CD4-positive, alpha-beta T cell treated with Interleukin-4 for 1 hour (primary cell): ENCODE results near the gene SERHL2.
A peak's percentile ranks its signal among the peaks of the same experiment; 100 is the strongest.
"Not testable (repeated sequence)": the region's sequence is repeated elsewhere in the genome, so short reads cannot be mapped to it uniquely, and the experiment has no call there.

Experiments used
- DNase-seq, 2 donors: peaks; one replicate each; pipeline ENCODE4 v3.0.0-alpha.2; 2020 to 2022

The SERHL2 gene, protein sequence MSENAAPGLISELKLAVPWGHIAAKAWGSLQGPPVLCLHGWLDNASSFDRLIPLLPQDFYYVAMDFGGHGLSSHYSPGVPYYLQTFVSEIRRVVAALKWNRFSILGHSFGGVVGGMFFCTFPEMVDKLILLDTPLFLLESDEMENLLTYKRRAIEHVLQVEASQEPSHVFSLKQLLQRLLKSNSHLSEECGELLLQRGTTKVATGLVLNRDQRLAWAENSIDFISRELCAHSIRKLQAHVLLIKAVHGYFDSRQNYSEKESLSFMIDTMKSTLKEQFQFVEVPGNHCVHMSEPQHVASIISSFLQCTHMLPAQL

GRCh38 chr22:42553475-42554361, at the start of gene SERHL2:
SERHL2 (plus strand) TSS chr22:42553956; CDS start chr22:42554021, 65 bp downstream.
- peak; percentile 88 to 93 for DNase-seq

DNA sequence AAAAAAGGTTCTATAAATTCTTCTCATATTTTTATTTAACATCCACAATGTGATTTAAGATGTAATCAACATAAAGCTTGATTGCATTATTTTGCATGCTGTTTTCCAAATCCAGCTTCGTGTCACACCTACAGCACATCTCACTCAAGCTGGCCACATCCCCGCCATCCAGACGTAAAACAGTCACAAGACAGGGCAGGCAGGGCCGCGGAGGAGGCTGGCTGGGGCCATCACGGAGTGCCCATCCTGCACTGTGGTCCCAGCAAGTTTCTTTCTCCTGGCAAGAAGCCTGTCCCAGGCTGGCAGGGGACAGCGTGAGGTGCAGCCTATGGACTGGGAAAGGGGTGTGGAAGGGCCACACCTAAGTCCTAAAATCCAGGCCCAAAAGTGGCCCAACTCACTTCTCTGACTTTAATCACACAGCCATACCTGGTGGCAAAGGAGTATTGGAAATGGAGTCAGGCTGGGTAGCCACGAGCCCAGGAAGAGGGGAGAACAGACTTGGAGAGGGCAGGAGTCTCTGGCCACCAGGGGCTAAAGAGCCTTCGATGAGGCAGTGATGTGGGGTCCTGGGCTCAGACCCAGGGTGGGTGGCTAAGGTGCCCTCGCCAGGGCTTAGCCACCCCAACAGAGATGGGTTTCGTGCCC, 45.3 kb upstream of the SERHL2 start:
- DNase-seq, result not testable (repeated sequence)

- not testable (repeated sequence) for DNase-seq
These were observed 44.8 kb upstream of the SERHL2 start for GRCh38 chr22:42508975-42509364.

GRCh38 chr22:42509548-42509947, 44.2 kb upstream of the SERHL2 start:
- no peak for DNase-seq

DNA sequence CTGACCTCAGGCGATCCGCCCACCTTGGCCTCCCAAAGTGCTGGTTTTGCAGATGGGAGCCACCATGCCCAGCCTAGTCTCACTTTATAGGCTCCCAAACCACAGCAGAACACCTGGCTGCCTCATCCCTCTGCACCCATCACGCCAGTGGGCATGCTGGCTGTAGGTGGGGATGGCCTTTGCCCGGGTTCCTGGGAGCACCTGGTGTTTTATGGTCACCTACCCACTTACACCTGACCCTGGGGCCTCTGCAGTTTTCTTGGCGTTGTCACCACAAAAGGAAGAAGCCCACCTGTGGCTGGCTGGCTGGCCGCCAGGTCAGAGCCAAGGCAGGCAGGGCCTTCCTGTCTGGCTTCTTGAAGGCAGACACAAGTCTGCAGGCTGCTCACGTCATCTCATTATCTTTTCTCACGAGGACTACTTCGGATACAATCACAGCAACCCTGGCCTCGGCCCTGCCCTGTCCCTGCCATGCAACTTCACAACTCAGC, 42.3 kb upstream of the SERHL2 start:
- DNase-seq, result no peak

DNA sequence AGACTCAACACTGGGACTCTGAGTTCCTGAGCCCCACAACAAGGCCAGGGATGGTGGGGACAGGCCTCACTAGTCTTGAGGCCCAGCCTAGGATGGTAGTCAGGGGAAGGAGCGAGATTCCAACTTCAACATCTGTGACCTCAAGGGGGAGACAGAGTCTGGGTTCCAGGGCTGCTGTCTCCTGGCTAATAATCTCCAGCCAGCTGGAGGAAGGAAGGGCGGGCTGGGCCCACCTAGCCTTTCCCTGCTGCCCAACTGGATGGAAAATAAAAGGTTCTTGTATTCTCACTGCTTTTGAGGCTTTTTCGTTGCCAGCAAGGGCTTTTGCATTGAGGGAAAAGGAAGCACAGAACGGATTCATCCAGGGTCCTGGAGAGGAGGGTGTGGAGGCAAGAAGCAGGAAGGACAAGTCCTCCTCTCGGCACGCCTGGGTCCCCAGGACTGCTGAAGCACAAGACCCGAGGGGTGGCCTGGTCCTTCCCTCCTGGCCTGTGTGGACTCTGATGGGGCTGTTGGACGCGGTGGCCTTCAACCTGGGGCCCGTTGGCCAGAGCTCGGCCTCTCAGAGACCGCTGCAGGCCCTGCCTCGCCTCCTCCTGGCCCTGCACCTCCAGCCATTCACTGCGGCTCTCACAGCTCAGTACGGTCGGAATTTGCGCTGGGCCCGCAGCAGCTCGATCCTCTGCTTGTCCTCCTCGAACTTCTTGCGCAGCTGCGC, 41.3 kb upstream of the SERHL2 start:
- not testable (repeated sequence) for DNase-seq

DNA sequence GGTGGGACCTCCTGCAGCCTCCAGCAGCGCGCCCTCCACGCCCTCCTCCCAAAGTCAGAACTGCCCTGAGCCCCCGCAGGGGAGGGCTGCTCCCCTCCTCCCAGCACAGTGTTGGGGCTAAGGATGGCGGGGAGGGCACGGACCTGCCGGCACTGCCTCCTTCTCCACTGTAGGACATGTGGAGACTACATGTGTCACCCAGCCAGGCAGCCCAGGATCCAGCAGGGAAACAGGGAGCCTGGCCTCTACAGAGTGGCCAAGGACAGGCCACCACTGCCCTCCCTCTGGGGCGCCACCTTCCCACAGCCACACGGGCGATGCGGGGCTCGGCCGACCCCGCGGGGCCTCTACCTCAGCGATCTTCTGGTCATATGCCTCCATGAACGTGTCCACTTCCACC, 39.4 kb upstream of the SERHL2 start:
- DNase-seq, result not testable (repeated sequence)

- DNase-seq, result not testable (repeated sequence)
These were observed 38.5 kb upstream of the SERHL2 start for GRCh38 chr22:42515304-42515703.

DNA sequence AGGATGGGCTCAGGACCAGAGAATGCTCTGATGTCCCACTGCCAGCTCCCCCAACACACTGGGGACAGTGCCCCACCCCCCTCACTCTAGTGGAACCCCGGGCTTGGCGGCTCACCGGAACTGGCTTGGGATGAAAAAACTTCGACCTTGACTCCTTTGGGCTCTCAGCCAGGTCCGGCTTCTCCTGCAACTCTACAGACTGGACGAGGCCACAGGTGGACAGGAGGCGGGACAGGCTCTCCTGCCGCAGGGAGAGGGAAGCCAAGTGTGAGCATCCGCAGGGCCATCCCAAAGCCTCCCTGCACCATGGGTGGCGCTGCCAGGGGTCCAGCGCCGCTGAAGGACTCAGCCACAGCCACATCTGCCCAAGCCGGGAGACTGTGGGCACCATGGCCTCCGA, 37.9 kb upstream of the SERHL2 start:
- DNase-seq, result no peak

DNA sequence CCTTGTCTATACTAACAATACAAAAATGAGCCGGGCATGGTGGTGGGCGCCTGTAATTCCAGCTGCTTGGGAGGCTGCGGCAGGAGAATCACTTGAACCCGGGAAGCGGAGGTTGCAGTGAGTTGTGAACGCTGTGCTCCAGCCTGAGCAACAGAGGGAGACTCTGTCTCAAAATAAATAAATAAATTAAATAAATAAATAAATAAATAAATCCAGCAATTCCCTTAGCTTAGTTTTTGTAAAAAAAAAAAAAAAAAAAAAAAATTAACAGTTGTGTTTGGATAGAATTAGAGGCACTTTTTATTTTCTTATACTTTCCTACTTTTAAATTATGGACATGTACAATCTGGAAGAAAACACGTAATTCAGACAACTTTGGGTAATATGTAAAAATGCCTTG, 36.7 kb upstream of the SERHL2 start:
- DNase-seq, result not testable (repeated sequence)

- not testable (repeated sequence) for DNase-seq
These were observed 34.9 kb upstream of the SERHL2 start for GRCh38 chr22:42518638-42519524.

GRCh38 chr22:42519525-42520401, 34.0 kb upstream of the SERHL2 start, which contains the start of gene RRP7A:
RRP7A (minus strand) TSS chr22:42519796; CDS start chr22:42519786, 10 bp downstream.
- DNase-seq, result peak; percentile 81 to 82

GRCh38 chr22:42521228-42521546, 32.6 kb upstream of the SERHL2 start:
- no peak for DNase-seq

GRCh38 chr22:42522546-42522945, 31.2 kb upstream of the SERHL2 start:
- DNase-seq, result no peak

DNA sequence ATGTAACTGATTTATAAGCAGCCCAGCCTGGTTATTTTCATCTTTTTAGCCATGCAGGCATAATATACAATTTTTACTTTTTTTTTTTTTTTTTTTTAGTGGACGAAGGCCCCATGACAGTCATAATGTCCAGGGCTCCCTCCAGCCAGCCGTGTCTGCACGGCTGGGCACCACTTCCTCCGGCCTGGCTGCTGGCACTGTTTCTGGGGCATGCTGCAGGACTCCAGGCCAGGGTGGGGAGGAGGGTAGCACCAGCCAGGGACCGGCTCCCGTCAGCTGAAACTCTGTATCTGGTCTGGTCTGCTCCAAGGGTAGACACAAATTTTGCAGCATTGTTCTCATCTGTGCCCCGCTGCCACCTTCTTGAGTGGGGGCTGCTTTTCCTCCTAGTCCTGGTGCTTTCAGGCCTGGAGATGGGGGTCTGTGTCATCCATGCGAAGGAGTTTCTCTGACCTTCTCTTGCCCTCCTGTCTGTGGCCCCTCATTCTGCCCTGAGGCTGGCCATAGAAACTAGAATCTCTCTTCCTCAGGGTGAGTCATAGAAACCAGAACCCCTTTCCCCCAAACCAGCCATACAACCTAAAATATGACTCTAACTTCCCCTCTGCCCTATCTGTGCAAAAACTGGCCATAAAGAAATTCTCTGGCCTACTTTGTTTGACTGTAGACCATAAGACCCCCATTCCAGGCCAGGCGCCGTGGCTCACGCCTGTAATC, 25.0 kb upstream of the SERHL2 start:
- no peak for DNase-seq

- not testable (repeated sequence) for DNase-seq
These were observed 24.3 kb upstream of the SERHL2 start for GRCh38 chr22:42529435-42529834.

- DNase-seq, result not testable (repeated sequence)
These were observed 22.2 kb upstream of the SERHL2 start for GRCh38 chr22:42531401-42532084.

GRCh38 chr22:42533638-42533977, 20.1 kb upstream of the SERHL2 start:
- no peak for DNase-seq

GRCh38 chr22:42535082-42535731, 18.5 kb upstream of the SERHL2 start:
- DNase-seq, result not testable (repeated sequence)
